HCEC 1CT (cell line): ENCODE results near the gene SIX5.

Source experiments
- DNase-seq: peaks from one replicate; pipeline ENCODE4 v3.0.0-alpha.2; 2017

The SIX5 gene

GRCh38 chr19:45772912-45773311 is 3.9 kb upstream of the SIX5 start:
- DNase-seq, result no peak

- no peak for DNase-seq
Observed at GRCh38 chr19:45772130-45772840, 3.2 kb upstream of the SIX5 start.

GRCh38 chr19:45771311-45771933 is 2.4 kb upstream of the SIX5 start:
- no peak for DNase-seq

GRCh38 chr19:45770192-45771101 is 1.4 kb upstream of the SIX5 start:
- DNase-seq, result peak; percentile 89

GRCh38 chr19:45769821-45770191 is 754 bp upstream of the SIX5 start:
- DNase-seq, result peak; percentile 31

GRCh38 chr19:45768655-45768983 is 433 bp downstream of the SIX5 start:
- DNase-seq, result peak; percentile 55

GRCh38 chr19:45767881-45768654 is 984 bp downstream of the SIX5 start:
- peak; percentile 61 for DNase-seq

- DNase-seq, result peak; percentile 86
Observed at GRCh38 chr19:45767410-45767880, 1.6 kb downstream of the SIX5 start.

- peak; percentile 31 for DNase-seq
Observed at GRCh38 chr19:45766869-45767346, 2.1 kb downstream of the SIX5 start.

GRCh38 chr19:45766296-45766868 is 2.7 kb downstream of the SIX5 start:
- DNase-seq, result no peak

GRCh38 chr19:45765702-45766295 is 3.3 kb downstream of the SIX5 start:
- DNase-seq, result no peak

- no peak for DNase-seq
Observed at GRCh38 chr19:45764945-45765701, 3.9 kb downstream of the SIX5 start.

GRCh38 chr19:45764475-45764874 is 4.6 kb downstream of the SIX5 start:
- DNase-seq, result no peak

GRCh38 chr19:45763691-45764294 is 5.3 kb downstream of the SIX5 start:
- DNase-seq, result no peak

GRCh38 chr19:45762870-45763631 is 6.0 kb downstream of the SIX5 start:
- no peak for DNase-seq

- no peak for DNase-seq
Observed at GRCh38 chr19:45761714-45762113, 7.3 kb downstream of the SIX5 start.

GRCh38 chr19:45758921-45759320 is 10.1 kb downstream of the SIX5 start:
- no peak for DNase-seq

- no peak for DNase-seq
Observed at GRCh38 chr19:45757695-45758094, 11.4 kb downstream of the SIX5 start.

- DNase-seq, result no peak
Observed at GRCh38 chr19:45754323-45754722, 14.7 kb downstream of the SIX5 start.

GRCh38 chr19:45753548-45753947 is 15.5 kb downstream of the SIX5 start:
- DNase-seq, result no peak
